Mesendoderm (in vitro differentiated cells): ENCODE results near the gene AMIGO3.
"Not testable (repeated sequence)": the region's sequence is repeated elsewhere in the genome, so short reads cannot be mapped to it uniquely, and the experiment has no call there.

Experiments used
- DNase-seq: peaks from one replicate; pipeline ENCODE4 v3.0.0; 2013
- H2AK5ac ChIP-seq: 2 replicates; pipeline ENCODE4 v1.6.1; 2013; ENCODE audit warnings: low read length, inconsistent platforms
- H2BK120ac ChIP-seq: 2 replicates; pipeline ENCODE4 v1.6.1; 2013; ENCODE audit warnings: low read depth, mild to moderate bottlenecking, low read length, moderate library complexity, mixed read lengths
- H2BK15ac ChIP-seq: replicated peaks from 2 replicates; pipeline ENCODE4 v1.6.1; 2013; ENCODE audit warnings: low read depth, mild to moderate bottlenecking, moderate library complexity
- H2BK5ac ChIP-seq: 2 replicates; pipeline ENCODE4 v1.6.1; 2013; ENCODE audit warnings: low read length, inconsistent platforms
- H3K18ac ChIP-seq: 2 replicates; pipeline ENCODE4 v1.6.1; 2013; ENCODE audit warnings: mild to moderate bottlenecking, low read length, mixed read lengths
- H3K23ac ChIP-seq: one replicate; pipeline ENCODE4 v1.6.1; 2013; ENCODE audit warnings: low read length
- H3K27ac ChIP-seq: 2 replicates; pipeline ENCODE4 v1.5.1; 2013; ENCODE audit warnings: low read depth, mild to moderate bottlenecking, inconsistent platforms, low read length, moderate library complexity
- H3K27me3 ChIP-seq: 2 replicates; pipeline ENCODE4 v1.6.1; 2013; ENCODE audit warnings: low read length, control low read depth, mild to moderate bottlenecking, inconsistent platforms; ENCODE audit not compliant: insufficient read depth, poor library complexity
- H3K36me3 ChIP-seq: 2 replicates; pipeline ENCODE4 v1.6.1; 2013; ENCODE audit warnings: low read length, inconsistent platforms; ENCODE audit not compliant: control insufficient read depth, insufficient read depth
- H3K4ac ChIP-seq: one replicate; pipeline ENCODE4 v1.6.1; 2013; ENCODE audit warnings: low read depth, mild to moderate bottlenecking, low read length, moderate library complexity
- H3K4me1 ChIP-seq: 2 replicates; pipeline ENCODE4 v1.6.1; 2013; ENCODE audit warnings: low read depth, low read length, inconsistent platforms; ENCODE audit not compliant: control insufficient read depth
- H3K4me2 ChIP-seq: 2 replicates; pipeline ENCODE4 v1.6.1; 2013; ENCODE audit warnings: low read length
- H3K4me3 ChIP-seq: 2 replicates; pipeline ENCODE4 v1.5.1; 2013; ENCODE audit warnings: mild to moderate bottlenecking, low read length
- H3K56ac ChIP-seq: one replicate; pipeline ENCODE4 v1.6.1; 2013; ENCODE audit warnings: low read length
- H3K79me1 ChIP-seq: 2 replicates; pipeline ENCODE4 v1.6.1; 2013; ENCODE audit warnings: low read length, inconsistent platforms
- H3K79me2 ChIP-seq: 2 replicates; pipeline ENCODE4 v1.6.1; 2013; ENCODE audit warnings: mild to moderate bottlenecking, low read length; ENCODE audit not compliant: control insufficient read depth, insufficient read depth
- H3K9ac ChIP-seq: 2 replicates; pipeline ENCODE4 v1.6.1; 2013; ENCODE audit warnings: low read length, inconsistent platforms
- H4K5ac ChIP-seq: one replicate; pipeline ENCODE4 v1.6.1; 2013; ENCODE audit warnings: low read length
- H4K8ac ChIP-seq: one replicate; pipeline ENCODE4 v1.6.1; 2013; ENCODE audit warnings: low read depth, mild to moderate bottlenecking, control low read depth, low read length, moderate library complexity
- WGBS: extraction: QIAGEN DNeasy Blood & Tissue Kit; methylation state at CpG from one replicate; pipeline ENCODE4 v1.1.7; 2013; ENCODE audit warnings: low lambda C conversion rate, missing lambda C conversion rate; ENCODE audit not compliant: insufficient coverage; ENCODE audit errors: extremely low coverage; 5-methylcytosine and 5-hydroxymethylcytosine counted together

Gene AMIGO3

GRCh38 chr3:49687424-49687795, 32.1 kb downstream of the AMIGO3 start:
- not testable (repeated sequence) for H3K27me3 ChIP-seq, H2BK15ac ChIP-seq, H4K5ac ChIP-seq, H3K79me1 ChIP-seq, H3K4me1 ChIP-seq, H2BK5ac ChIP-seq, H3K18ac ChIP-seq, H3K27ac ChIP-seq, H3K4me2 ChIP-seq, H3K4me3 ChIP-seq, H3K23ac ChIP-seq, H3K9ac ChIP-seq, DNase-seq, H3K4ac ChIP-seq, H3K56ac ChIP-seq, H4K8ac ChIP-seq, H3K79me2 ChIP-seq, H2AK5ac ChIP-seq, H3K36me3 ChIP-seq, H2BK120ac ChIP-seq
- WGBS: no CpG with 5 or more reads among the region's 12 CpGs

- peak overlapping the region; percentile 87 for H3K56ac ChIP-seq
- not testable (repeated sequence) for H3K27ac ChIP-seq, H3K27me3 ChIP-seq, H4K8ac ChIP-seq, H3K4me3 ChIP-seq, H4K5ac ChIP-seq, H2BK15ac ChIP-seq, H3K79me1 ChIP-seq, H3K4ac ChIP-seq, H3K36me3 ChIP-seq, H2AK5ac ChIP-seq, H2BK120ac ChIP-seq, H3K23ac ChIP-seq, H3K4me1 ChIP-seq, H3K18ac ChIP-seq, H3K79me2 ChIP-seq, H2BK5ac ChIP-seq
- peak overlapping the region; percentile 78 for H3K4me2 ChIP-seq
- peak overlapping the region; percentile 73 for H3K9ac ChIP-seq
- no CpG with 5 or more reads among the region's 44 CpGs for WGBS
- DNase-seq: peak; percentile 93
Measured at GRCh38 chr3:49686769-49687423, 32.6 kb downstream of the AMIGO3 start.

GRCh38 chr3:49686346-49686745, 33.1 kb downstream of the AMIGO3 start:
- H3K4me3 ChIP-seq, H2BK15ac ChIP-seq, H3K27me3 ChIP-seq, H4K5ac ChIP-seq, H4K8ac ChIP-seq, H3K27ac ChIP-seq, H2AK5ac ChIP-seq, H2BK120ac ChIP-seq, H3K79me1 ChIP-seq, H2BK5ac ChIP-seq, H3K79me2 ChIP-seq, H3K18ac ChIP-seq, H3K36me3 ChIP-seq, H3K4ac ChIP-seq, H3K4me1 ChIP-seq, H3K23ac ChIP-seq: not testable (repeated sequence)
- WGBS: no CpG with 5 or more reads among the region's 29 CpGs
- H3K9ac ChIP-seq: peak overlapping the region; percentile 28
- H3K56ac ChIP-seq: peak overlapping the region; percentile 87
- H3K4me2 ChIP-seq: peak overlapping the region; percentile 10
- peak; percentile 87 for DNase-seq

DNA sequence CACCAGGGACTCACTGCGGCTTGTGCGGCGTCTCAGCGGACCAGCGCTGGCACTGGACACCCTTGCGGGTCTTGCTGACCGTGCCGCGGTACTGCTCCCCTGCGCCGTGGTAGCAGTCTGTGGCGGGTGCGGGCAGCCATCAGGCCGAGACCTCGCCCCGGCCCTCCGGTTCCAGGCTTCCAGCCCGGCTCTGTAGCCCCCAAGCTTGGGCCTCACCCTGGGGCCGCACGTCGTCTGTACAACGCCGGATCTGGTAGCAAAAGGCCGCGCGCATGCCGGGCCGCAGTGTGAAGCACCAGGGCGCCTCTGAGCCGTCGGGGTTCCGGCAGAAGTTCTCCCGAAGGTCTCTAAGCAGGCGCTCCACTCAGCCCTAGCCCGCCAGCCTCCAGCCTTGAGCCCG, 33.6 kb downstream of the AMIGO3 start:
- H2AK5ac ChIP-seq, H3K18ac ChIP-seq, H3K27ac ChIP-seq, H2BK120ac ChIP-seq, H3K27me3 ChIP-seq, H3K79me1 ChIP-seq, H3K9ac ChIP-seq, H4K5ac ChIP-seq, H3K79me2 ChIP-seq, H2BK15ac ChIP-seq, H3K23ac ChIP-seq, H3K4me2 ChIP-seq, H4K8ac ChIP-seq, H3K56ac ChIP-seq, H2BK5ac ChIP-seq, H3K36me3 ChIP-seq, H3K4me3 ChIP-seq, H3K4me1 ChIP-seq, DNase-seq, H3K4ac ChIP-seq: not testable (repeated sequence)
- no CpG with 5 or more reads among the region's 36 CpGs for WGBS

DNA sequence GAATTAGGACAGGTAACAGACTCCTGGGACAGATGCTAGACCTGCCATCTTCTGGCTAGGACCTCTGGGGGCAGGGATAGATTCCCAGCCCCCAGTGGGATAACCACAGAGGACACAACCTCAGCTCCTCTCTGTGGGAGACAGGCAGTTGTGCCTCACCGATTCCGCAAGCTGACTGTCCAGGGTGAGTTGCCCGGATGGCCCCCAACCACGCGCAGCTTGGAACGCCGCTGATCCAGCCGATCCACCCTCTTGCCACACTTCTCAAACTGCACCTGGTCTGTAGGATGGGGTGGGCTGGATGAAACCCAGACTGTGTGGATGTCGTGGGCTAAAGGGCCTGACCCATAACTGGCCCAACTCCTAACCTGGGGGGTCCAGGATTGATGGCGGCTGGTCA, 34.4 kb downstream of the AMIGO3 start:
- not testable (repeated sequence) for H3K18ac ChIP-seq, H3K4me3 ChIP-seq, H3K23ac ChIP-seq, H3K27ac ChIP-seq, H3K27me3 ChIP-seq, H2AK5ac ChIP-seq, H4K8ac ChIP-seq, DNase-seq, H2BK15ac ChIP-seq, H3K4ac ChIP-seq, H2BK120ac ChIP-seq, H3K4me2 ChIP-seq, H2BK5ac ChIP-seq, H3K9ac ChIP-seq, H3K56ac ChIP-seq, H3K79me1 ChIP-seq, H4K5ac ChIP-seq, H3K79me2 ChIP-seq, H3K4me1 ChIP-seq
- WGBS: no CpG with 5 or more reads among the region's 10 CpGs
- peaks cover 12% of the 10 kb centered on the region for H3K36me3 ChIP-seq

DNA sequence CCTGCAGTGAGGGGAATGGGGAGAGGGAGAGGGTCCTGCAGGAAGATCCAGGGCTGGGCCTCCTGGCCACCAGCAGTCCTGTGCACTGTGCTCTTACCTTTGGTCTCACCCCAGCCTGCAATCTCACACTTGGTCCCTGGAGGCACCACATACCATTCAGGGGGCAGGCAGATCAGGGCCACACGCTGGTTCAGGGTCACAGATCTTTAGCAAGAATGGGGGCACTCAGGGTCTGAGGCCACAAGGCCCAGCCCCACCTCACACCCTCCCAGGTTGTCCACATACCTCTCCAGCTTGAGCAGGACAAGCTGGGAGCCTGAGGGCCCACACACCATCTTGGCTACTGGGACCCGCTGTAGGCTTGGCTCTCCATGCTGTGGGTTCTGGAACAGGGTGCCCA, 35.0 kb downstream of the AMIGO3 start:
- H2AK5ac ChIP-seq, H3K4me2 ChIP-seq, H3K56ac ChIP-seq, H3K9ac ChIP-seq, H3K27me3 ChIP-seq, H3K4ac ChIP-seq, H3K4me3 ChIP-seq, H2BK15ac ChIP-seq, H3K23ac ChIP-seq, H2BK120ac ChIP-seq, DNase-seq, H3K18ac ChIP-seq, H3K4me1 ChIP-seq, H4K5ac ChIP-seq, H3K27ac ChIP-seq, H3K79me1 ChIP-seq, H4K8ac ChIP-seq, H3K79me2 ChIP-seq, H2BK5ac ChIP-seq: not testable (repeated sequence)
- H3K36me3 ChIP-seq: peaks cover 15% of the 10 kb centered on the region
- WGBS: no CpG with 5 or more reads among the region's 2 CpGs
